Gastroesophageal sphincter (tissue), 4 donors: ENCODE measurements around the gene GRID2. TPM values are rescaled to one million over a fixed set of nuclear protein-coding genes. Genes with fewer than 3 reads are reported as not detected.

Source experiments
- ATAC-seq: fragments of 150-250 bp; one replicate; pipeline ENCODE4 v1.9.1; 2016; ENCODE audit warnings: mild to moderate bottlenecking, moderate library complexity
- H3K27ac ChIP-seq, 4 donors: fragments of 200-600 bp; sonication (generic) in 3 of 4; 1 replicate in 3 of 4; 2 replicates in 1 of 4; pipeline ENCODE4 v1.5.1; 2016 to 2019
- H3K27me3 ChIP-seq: fragments of 200-600 bp; sonication (generic); one replicate; pipeline ENCODE4 v1.5.1; 2019
- H3K36me3 ChIP-seq, 2 donors: fragments of 200-600 bp; sonication (generic); one replicate each; pipeline ENCODE4 v1.5.1; 2019; ENCODE audit warnings: control low read depth in 1 of 2
- H3K4me1 ChIP-seq, 3 donors: fragments of 200-600 bp; sonication (generic); 1 replicate in 2 of 3; 2 replicates in 1 of 3; pipeline ENCODE4 v1.5.1; 2016 to 2019; ENCODE audit warnings: control low read depth in 2 of 3
- H3K4me3 ChIP-seq, 2 donors: fragments of 200-600 bp; sonication (generic); one replicate each; pipeline ENCODE4 v1.5.1; 2019; ENCODE audit warnings: mild to moderate bottlenecking in 1 of 2, moderate library complexity in 1 of 2
- H3K9me3 ChIP-seq, 3 donors: fragments of 200-600 bp; sonication (generic); one replicate each; pipeline ENCODE4 v1.5.1; 2017 to 2019; ENCODE audit warnings: control low read depth in 2 of 3
- EP300 ChIP-seq: sonication (generic); formaldehyde crosslinking; IDR thresholded peaks from one replicate; pipeline ENCODE4 v1.6.1; 2017; ENCODE audit warnings: antibody characterized with exemption, mild to moderate bottlenecking
- POLR2A ChIP-seq, 2 donors: fragments of 450-650 bp; IDR thresholded peaks; one replicate each; pipeline ENCODE4 v1.6.1; 2017; ENCODE audit warnings: antibody characterized with exemption in 2 of 2, mild to moderate bottlenecking in 2 of 2, moderate library complexity in 1 of 2
- POLR2AphosphoS5 ChIP-seq: sonication (generic); formaldehyde crosslinking; IDR thresholded peaks from one replicate; pipeline ENCODE4 v1.6.1; 2017; ENCODE audit warnings: antibody characterized with exemption
- WGBS, 2 donors: methylation state at CpG; one replicate each; pipeline ENCODE4 v1.1.5; 2018; ENCODE audit warnings: low coverage in 1 of 2; 5-methylcytosine and 5-hydroxymethylcytosine counted together
- total RNA-seq, 4 donors: library from RNA; depleted of rRNA; stranded (reverse); fragments of >200 nt; gene quantifications; one replicate each; pipeline ENCODE4 v1.1.0, GENCODE V29; 2016
- TF ChIP-seq, protein P1 (sequence below), 4 experiments: fragments of 200-600 bp in 2 of 4; fragments of 450-650 bp in 2 of 4; sonication (generic) in 1 of 4; IDR thresholded peaks; one replicate each; pipeline ENCODE4 v1.5.1; 2017 to 2019; ENCODE audit warnings: antibody characterized with exemption in 4 of 4, mild to moderate bottlenecking in 2 of 4, moderate library complexity in 2 of 4

GRID2 gene
- total RNA-seq, 4 donors from 2014 or later: 0.81 TPM; not detected in 3

DNA sequence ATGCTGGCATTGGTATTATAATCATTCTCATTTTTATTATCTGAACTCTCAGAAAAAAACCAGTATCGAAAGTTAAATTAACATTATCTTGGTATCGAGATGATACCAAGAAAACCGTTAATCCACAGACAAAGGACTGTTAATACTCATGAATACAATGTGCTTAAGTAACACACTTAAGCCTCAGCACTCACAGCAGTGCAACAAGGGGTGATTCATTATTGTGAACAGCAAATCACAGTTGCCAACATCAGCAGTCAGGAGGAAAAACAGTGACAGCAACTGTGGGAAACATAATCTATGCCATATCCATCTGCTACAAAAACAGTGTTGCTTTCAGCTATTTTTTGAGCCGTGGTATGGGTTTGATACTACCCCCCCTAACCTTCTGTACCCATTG is 1313.8 kb downstream of the GRID2 start:
- ATAC-seq: no peak
- Histone ChIP-seq H3K4me3 (no peak overlapping the region), H3K36me3 (no peaks in the 10 kb centered on the region), H3K27me3 (no peaks in the 10 kb centered on the region), H3K4me1 (no peaks in the 10 kb centered on the region), H3K27ac (no peak overlapping the region), H3K9me3 (no peaks in the 10 kb centered on the region)
- TF ChIP-seq EP300: no peak
- no peak for TF ChIP-seq POLR2A (IDR thresholded peaks at IDR 0.05)
- no peak for TF ChIP-seq POLR2AphosphoS5
- TF ChIP-seq, protein P1, sequence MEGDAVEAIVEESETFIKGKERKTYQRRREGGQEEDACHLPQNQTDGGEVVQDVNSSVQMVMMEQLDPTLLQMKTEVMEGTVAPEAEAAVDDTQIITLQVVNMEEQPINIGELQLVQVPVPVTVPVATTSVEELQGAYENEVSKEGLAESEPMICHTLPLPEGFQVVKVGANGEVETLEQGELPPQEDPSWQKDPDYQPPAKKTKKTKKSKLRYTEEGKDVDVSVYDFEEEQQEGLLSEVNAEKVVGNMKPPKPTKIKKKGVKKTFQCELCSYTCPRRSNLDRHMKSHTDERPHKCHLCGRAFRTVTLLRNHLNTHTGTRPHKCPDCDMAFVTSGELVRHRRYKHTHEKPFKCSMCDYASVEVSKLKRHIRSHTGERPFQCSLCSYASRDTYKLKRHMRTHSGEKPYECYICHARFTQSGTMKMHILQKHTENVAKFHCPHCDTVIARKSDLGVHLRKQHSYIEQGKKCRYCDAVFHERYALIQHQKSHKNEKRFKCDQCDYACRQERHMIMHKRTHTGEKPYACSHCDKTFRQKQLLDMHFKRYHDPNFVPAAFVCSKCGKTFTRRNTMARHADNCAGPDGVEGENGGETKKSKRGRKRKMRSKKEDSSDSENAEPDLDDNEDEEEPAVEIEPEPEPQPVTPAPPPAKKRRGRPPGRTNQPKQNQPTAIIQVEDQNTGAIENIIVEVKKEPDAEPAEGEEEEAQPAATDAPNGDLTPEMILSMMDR (IDR thresholded peaks at IDR 0.05): no peak
- WGBS, 2 donors: 58 to 67% methylated on average over 4 of the region's 4 CpGs

DNA sequence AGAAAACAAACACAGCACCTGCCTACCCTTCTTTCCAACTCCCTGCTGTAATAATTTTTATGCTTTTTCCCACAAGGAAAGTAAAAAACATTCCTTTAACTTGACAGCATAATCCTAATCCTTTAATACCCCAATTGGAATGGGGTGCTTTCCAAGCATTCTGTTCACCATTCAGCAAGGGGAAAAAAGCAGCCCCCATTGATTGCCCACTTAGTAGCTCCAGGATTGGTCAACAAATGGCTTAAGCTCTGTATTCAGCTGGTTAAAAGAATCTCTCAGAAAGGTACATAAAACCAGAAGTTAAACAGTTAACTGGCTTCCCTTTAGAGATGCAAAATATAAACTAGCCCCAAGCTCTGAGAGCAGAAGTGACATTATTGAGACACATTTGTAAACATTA is 1330.0 kb downstream of the GRID2 start:
- H3K4me3 ChIP-seq: no peak overlapping the region

DNA sequence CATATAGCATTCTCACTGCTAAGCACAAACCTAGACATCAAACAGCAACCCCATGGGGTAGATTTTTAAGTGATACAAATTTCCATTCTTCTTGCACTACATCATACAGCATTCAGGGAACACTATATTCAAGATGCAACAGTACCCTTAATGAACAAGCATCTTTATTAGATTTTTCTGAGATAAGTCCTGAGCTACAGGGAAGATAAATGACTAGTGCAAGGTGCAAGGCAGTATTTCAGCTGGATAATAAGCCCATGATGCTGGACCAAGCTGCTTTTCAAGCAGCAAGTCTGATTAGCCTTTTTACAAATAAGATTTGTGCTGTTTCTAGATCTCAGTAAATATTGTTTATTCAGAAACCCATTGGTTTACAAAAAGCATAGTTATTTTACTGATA is 1332.2 kb downstream of the GRID2 start:
- no peak for ATAC-seq
- no peak overlapping the region for H3K4me3 ChIP-seq
- no peak overlapping the region for H3K27ac ChIP-seq
- no peaks in the 10 kb centered on the region for H3K36me3 ChIP-seq
- TF ChIP-seq EP300: no peak
- no peak for TF ChIP-seq POLR2AphosphoS5
- TF ChIP-seq, protein P1 (IDR thresholded peaks at IDR 0.05): no peak
- no peak for TF ChIP-seq POLR2A (IDR thresholded peaks at IDR 0.05)
- H3K9me3 ChIP-seq: no peaks in the 10 kb centered on the region
- no peaks in the 10 kb centered on the region for H3K27me3 ChIP-seq
- H3K4me1 ChIP-seq: no peaks in the 10 kb centered on the region

More for the DNA sequence above, 1330.0 kb downstream of the GRID2 start:
- Histone ChIP-seq H3K36me3 (no peaks in the 10 kb centered on the region), H3K9me3 (no peaks in the 10 kb centered on the region), H3K27ac (no peak overlapping the region), H3K4me1 (no peaks in the 10 kb centered on the region), H3K27me3 (no peaks in the 10 kb centered on the region)
- TF ChIP-seq EP300 (no peak), POLR2AphosphoS5 (no peak), POLR2A (IDR thresholded peaks at IDR 0.05) (no peak)
- TF ChIP-seq, protein P1 (IDR thresholded peaks at IDR 0.05): no peak
- no peak for ATAC-seq

DNA sequence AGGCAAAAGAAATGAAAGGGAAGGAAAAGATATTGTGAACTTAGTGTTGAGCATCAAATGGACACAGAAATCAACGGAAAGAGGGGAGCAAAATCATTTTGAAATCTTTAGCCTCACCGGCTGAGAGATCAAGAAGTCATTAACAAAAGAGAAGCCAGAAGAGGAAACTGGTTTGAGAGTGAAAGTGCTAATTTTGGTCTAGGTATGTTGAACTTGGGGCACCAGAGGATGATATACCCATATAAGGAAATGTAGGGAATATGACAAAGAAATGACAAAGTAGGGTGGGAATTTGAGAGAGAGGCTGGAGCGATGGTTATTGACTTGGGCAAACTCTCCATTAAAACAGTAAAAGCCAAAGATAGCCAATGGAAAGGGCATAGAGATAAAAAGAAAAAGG is 1341.4 kb downstream of the GRID2 start:
- no peak for ATAC-seq
- Histone ChIP-seq H3K4me1 (no peaks in the 10 kb centered on the region), H3K27me3 (no peaks in the 10 kb centered on the region), H3K4me3 (no peak overlapping the region), H3K27ac (no peak overlapping the region), H3K36me3 (no peaks in the 10 kb centered on the region), H3K9me3 (no peaks in the 10 kb centered on the region)
- TF ChIP-seq EP300 (no peak), POLR2A (IDR thresholded peaks at IDR 0.05) (no peak), POLR2AphosphoS5 (no peak)
- TF ChIP-seq, protein P1 (IDR thresholded peaks at IDR 0.05): no peak
- WGBS, 2 donors: 78 to 79% methylated on average over 1 to 3 of the region's 3 CpGs

DNA sequence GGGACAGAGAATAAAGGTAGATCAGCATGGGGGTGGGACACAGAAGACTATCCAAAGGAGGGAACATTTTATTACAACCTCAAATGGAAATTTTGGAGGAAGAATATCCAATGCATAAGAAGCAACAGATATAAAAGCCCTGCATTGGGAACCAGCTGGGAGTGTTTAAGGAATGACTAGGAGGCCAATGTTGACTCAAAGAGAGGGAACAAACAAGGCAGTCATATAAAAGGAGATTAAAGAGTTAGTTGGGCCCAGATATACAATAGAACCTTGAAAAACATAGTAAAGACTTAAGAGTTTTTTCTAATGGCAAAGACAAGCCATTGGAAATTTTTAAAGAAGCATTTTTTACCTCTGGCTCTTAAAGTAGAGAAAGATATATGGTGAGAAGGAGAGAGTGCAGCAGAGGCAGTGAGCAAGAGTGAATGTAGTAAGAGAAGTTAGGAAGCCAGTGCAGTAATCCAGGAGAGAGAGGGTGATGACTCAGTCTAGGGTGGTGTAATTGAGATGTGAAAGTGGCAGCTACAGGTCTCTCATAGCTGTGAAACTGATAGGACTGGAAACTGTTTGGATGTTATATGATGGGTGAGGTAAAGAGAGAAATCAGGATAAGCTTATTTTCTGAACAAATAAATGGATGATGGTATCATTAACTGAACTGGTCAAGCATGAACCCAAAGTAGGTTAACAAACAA is 1342.6 kb downstream of the GRID2 start:
- TF ChIP-seq, protein P1 (IDR thresholded peaks at IDR 0.05): no peak
- TF ChIP-seq POLR2A (IDR thresholded peaks at IDR 0.05) (no peak), POLR2AphosphoS5 (no peak), EP300 (no peak)
- no peak for ATAC-seq
- Histone ChIP-seq H3K4me1 (no peaks in the 10 kb centered on the region), H3K36me3 (no peaks in the 10 kb centered on the region), H3K27ac (no peak overlapping the region), H3K27me3 (no peaks in the 10 kb centered on the region), H3K9me3 (no peaks in the 10 kb centered on the region), H3K4me3 (no peak overlapping the region)
